ENCODE data around the gene SLC12A2.
A peak's percentile ranks its signal among the peaks of the same experiment; 100 is the strongest.

SLC12A2 gene

DNA sequence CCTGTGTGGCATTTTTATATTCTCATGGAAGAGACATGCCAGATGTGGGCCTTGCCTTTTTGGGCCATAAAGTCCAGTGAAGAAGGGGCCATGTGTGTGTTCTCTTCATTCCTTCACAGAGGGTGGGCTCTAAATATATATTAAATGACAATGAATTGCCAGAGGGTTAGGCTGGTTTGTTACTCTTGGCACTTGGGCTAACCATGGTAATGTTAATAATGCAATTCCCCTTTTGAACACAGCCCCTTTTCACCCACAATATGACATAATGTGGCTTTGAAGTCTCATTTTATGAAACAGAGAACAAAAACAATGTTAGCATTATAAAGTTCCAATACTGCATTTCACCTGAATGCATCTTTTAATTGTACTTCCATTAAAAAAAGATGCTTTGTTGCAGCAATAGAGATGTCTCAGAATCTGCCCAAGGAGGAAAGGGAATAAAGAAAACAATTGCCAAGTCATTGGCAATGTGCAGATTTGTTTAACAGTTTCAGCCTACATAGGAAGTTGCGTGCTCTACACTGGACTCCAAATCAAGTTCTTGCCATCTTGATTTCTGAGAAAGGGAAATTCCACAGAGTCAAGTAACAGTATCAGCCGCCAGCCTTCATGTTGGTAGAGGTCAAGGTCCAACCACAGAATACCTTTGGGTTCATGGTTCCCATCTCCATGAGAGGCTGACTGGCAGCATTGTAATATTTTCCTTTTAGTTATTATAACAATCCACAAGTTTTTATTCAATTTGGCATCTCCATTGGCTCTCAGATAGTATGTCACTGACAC lies 141.9 kb downstream of the SLC12A2 start:
- peak; percentile 22 for DNase-seq (ENCODE audit: low spot score)

- DNase-seq (ENCODE audit: low spot score) = peak; percentile 36
Measured at GRCh38 chr5:128228008-128228407, 144.4 kb downstream of the SLC12A2 start.

- DNase-seq (ENCODE audit: low spot score) = no peak
Measured at GRCh38 chr5:128228521-128228920, 145.0 kb downstream of the SLC12A2 start.

GRCh38 chr5:128234928-128235641 lies 151.5 kb downstream of the SLC12A2 start:
- DNase-seq (ENCODE audit: low spot score) = no peak

- no peak for DNase-seq (ENCODE audit: low spot score)
Measured at GRCh38 chr5:128236334-128236733, 152.8 kb downstream of the SLC12A2 start.

- no peak for DNase-seq (ENCODE audit: low spot score)
Measured at GRCh38 chr5:128237000-128237399, 153.4 kb downstream of the SLC12A2 start.

DNA sequence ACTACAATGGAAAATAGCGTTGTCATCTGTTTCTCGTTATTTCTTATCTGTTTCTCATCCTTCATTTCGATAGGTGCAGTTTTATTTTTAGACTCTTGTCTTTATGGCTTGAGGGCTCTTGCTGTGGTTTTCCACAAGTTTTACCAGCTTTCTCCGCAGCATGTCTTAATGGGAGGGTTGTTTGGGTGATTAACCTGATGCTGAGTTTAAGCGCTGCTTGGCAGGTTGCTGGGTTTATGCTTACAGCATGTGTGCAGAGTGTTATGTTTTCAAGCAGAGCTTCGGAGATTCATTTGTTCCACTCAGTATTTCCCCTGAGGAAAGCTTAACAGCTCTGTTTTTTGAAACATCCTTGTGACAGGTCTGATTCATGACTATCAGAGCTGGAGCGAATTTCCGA lies 154.0 kb downstream of the SLC12A2 start:
- no peak for DNase-seq (ENCODE audit: low spot score)
